Uterus (tissue), 2 donors: ENCODE measurements around the gene TNPO2.

ENCODE experiments used
- POLR2A ChIP-seq, 2 donors: fragments of 450-650 bp; IDR thresholded peaks; one replicate each; pipeline ENCODE4 v1.6.1; 2016; ENCODE audit warnings: antibody characterized with exemption in 2 of 2, mild to moderate bottlenecking in 1 of 2, moderate library complexity in 1 of 2
- TF ChIP-seq, protein P1 (sequence below), 4 experiments: fragments of 200-600 bp in 2 of 4; fragments of 450-650 bp in 2 of 4; sonication (generic) in 2 of 4; IDR thresholded peaks; one replicate each; pipeline ENCODE4 v1.5.1; 2016 to 2019; ENCODE audit warnings: antibody characterized with exemption in 4 of 4, mild to moderate bottlenecking in 2 of 4, moderate library complexity in 1 of 4

DNA sequence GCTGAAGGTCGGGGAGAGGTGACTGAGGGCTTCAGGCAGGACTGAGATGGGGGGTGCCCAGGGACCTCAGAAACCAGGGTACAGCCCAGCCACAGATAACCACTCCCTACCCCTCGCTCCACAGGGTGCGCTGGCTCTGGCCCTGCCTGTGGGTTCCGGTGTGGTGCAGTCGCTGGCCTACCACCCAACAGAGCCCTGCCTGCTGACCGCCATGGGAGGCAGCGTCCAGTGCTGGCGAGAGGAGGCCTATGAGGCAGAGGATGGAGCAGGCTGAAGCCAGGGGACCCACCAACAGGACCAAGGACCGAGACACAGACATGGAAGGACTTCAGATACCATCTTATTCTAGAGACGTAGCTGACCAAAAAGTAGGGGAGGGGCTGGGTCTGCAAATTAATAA, 48.3 kb downstream of the TNPO2 start:
- TF ChIP-seq POLR2A (IDR thresholded peaks at IDR 0.05) = no peak
- TF ChIP-seq, protein P1, sequence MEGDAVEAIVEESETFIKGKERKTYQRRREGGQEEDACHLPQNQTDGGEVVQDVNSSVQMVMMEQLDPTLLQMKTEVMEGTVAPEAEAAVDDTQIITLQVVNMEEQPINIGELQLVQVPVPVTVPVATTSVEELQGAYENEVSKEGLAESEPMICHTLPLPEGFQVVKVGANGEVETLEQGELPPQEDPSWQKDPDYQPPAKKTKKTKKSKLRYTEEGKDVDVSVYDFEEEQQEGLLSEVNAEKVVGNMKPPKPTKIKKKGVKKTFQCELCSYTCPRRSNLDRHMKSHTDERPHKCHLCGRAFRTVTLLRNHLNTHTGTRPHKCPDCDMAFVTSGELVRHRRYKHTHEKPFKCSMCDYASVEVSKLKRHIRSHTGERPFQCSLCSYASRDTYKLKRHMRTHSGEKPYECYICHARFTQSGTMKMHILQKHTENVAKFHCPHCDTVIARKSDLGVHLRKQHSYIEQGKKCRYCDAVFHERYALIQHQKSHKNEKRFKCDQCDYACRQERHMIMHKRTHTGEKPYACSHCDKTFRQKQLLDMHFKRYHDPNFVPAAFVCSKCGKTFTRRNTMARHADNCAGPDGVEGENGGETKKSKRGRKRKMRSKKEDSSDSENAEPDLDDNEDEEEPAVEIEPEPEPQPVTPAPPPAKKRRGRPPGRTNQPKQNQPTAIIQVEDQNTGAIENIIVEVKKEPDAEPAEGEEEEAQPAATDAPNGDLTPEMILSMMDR (IDR thresholded peaks at IDR 0.05) = no peak
